IMR-90 (cell line): Measurements from ENCODE around the gene FAM78A. TPM values are rescaled to one million over a fixed set of nuclear protein-coding genes. Genes with fewer than 3 reads are reported as not detected.

ENCODE experiments used
- ATAC-seq: fragments of 200-7000 bp; cut with Tn5 transposase; 2 replicates; pipeline ENCODE4 v1.9.1; 2020; ENCODE audit warnings: low read depth, mild to moderate bottlenecking, moderate library complexity
- BruUV-seq: library from RNA; stranded (reverse); fragments of 400-500 nt; replicated peaks from 2 replicates; lab custom pipeline; 2021; lab: Mats Ljungman, UMichigan
- CTCF ChIA-PET: fragments of 300-600 bp; formaldehyde crosslinking; extraction: SDS; loops from one replicate; lab custom pipeline; 2021; ENCODE audit warnings: antibody characterized with exemption; lab: Yijun Ruan, JAX
- POLR2A ChIA-PET: fragments of 300-600 bp; sonication (Branson Sonifier 250); formaldehyde crosslinking; loops from one replicate; lab custom pipeline; 2022; ENCODE audit warnings: antibody characterized with exemption; ENCODE audit not compliant: unreplicated experiment; lab: Charles Lee
- DNase-seq: peaks from one replicate; pipeline ENCODE4 v3.0.0; 2013
- H2AFZ ChIP-seq: replicated peaks from 2 replicates; pipeline ENCODE3; 2013; ENCODE audit warnings: low read length, mild to moderate bottlenecking; ENCODE audit not compliant: poor library complexity
- H2AK5ac ChIP-seq: 2 replicates; pipeline ENCODE4 v1.6.1; 2013; ENCODE audit warnings: low read depth, low read length, inconsistent platforms
- H2AK9ac ChIP-seq: replicated peaks from 2 replicates; pipeline ENCODE3; 2013; ENCODE audit warnings: mild to moderate bottlenecking, low read depth, low read length, moderate library complexity; ENCODE audit not compliant: poor library complexity
- H2BK120ac ChIP-seq: 2 replicates; pipeline ENCODE4 v1.6.1; 2013; ENCODE audit warnings: low read depth, low read length, inconsistent platforms
- H2BK15ac ChIP-seq: 3 replicates; pipeline ENCODE4 v1.6.1; 2013; ENCODE audit warnings: low read depth, low read length, inconsistent platforms
- H2BK20ac ChIP-seq: 2 replicates; pipeline ENCODE4 v1.6.1; 2013; ENCODE audit warnings: low read depth, mild to moderate bottlenecking, inconsistent platforms, low read length, moderate library complexity
- H2BK5ac ChIP-seq: 2 replicates; pipeline ENCODE4 v1.6.1; 2013; ENCODE audit warnings: mild to moderate bottlenecking, low read depth, low read length, inconsistent platforms; ENCODE audit not compliant: poor library complexity, severe bottlenecking
- H3K14ac ChIP-seq: replicated peaks from 2 replicates; pipeline ENCODE4 v1.6.1; 2013; ENCODE audit warnings: low read depth, low read length, inconsistent platforms
- H3K18ac ChIP-seq: 2 replicates; pipeline ENCODE4 v1.6.1; 2013; ENCODE audit warnings: low read depth, low read length, control low read depth
- H3K23ac ChIP-seq: 2 replicates; pipeline ENCODE4 v1.6.1; 2013; ENCODE audit warnings: low read depth, low read length, inconsistent platforms
- H3K27ac ChIP-seq: 2 replicates; pipeline ENCODE4 v1.5.1; 2013; ENCODE audit warnings: mild to moderate bottlenecking, control low read depth, low read length; ENCODE audit not compliant: insufficient read depth
- H3K27me3 ChIP-seq: 2 replicates; pipeline ENCODE4 v1.6.1; 2013; ENCODE audit warnings: low read length; ENCODE audit not compliant: control insufficient read depth, insufficient read depth
- H3K36me3 ChIP-seq: 2 replicates; pipeline ENCODE4 v1.6.1; 2013; ENCODE audit warnings: low read length, mixed read lengths; ENCODE audit not compliant: control insufficient read depth, insufficient read depth
- H3K4ac ChIP-seq: 2 replicates; pipeline ENCODE4 v1.6.1; 2013; ENCODE audit warnings: low read depth, low read length, inconsistent platforms
- H3K4me1 ChIP-seq: 2 replicates; pipeline ENCODE4 v1.6.1; 2013; ENCODE audit warnings: low read length, mixed read lengths; ENCODE audit not compliant: control insufficient read depth, insufficient read depth
- H3K4me2 ChIP-seq: 2 replicates; pipeline ENCODE4 v1.6.1; 2013; ENCODE audit warnings: low read depth, mild to moderate bottlenecking, control low read depth, low read length, moderate library complexity
- H3K4me3 ChIP-seq: 2 replicates; pipeline ENCODE4 v1.5.1; 2013; ENCODE audit warnings: low read depth, mild to moderate bottlenecking, control low read depth, low read length, moderate library complexity; ENCODE audit not compliant: insufficient read depth
- H3K56ac ChIP-seq: 2 replicates; pipeline ENCODE4 v1.6.1; 2013; ENCODE audit warnings: low read length, inconsistent platforms; ENCODE audit not compliant: insufficient read depth; ENCODE audit errors: extremely low read depth
- H3K79me1 ChIP-seq, 2 experiments: 2 replicates each; pipeline ENCODE4 v1.6.1; 2013; ENCODE audit warnings: low read length in 2 of 2, inconsistent platforms in 1 of 2, low read depth in 1 of 2
- H3K9ac ChIP-seq: 2 replicates; pipeline ENCODE4 v1.6.1; 2013; ENCODE audit warnings: low read depth, low read length, control low read depth
- H3K9me1 ChIP-seq: 2 replicates; pipeline ENCODE4 v1.6.1; 2013; ENCODE audit warnings: low read length, inconsistent platforms; ENCODE audit not compliant: insufficient read depth
- H3K9me3 ChIP-seq: 2 replicates; pipeline ENCODE4 v1.6.1; 2013; ENCODE audit warnings: low read length; ENCODE audit not compliant: control insufficient read depth, insufficient read depth
- H4K20me1 ChIP-seq: 2 replicates; pipeline ENCODE4 v1.6.1; 2013; ENCODE audit warnings: low read length, inconsistent platforms; ENCODE audit not compliant: insufficient read depth
- H4K5ac ChIP-seq: 2 replicates; pipeline ENCODE4 v1.6.1; 2013; ENCODE audit warnings: mild to moderate bottlenecking, low read depth, low read length, control low read depth
- H4K8ac ChIP-seq, 2 experiments: 2 replicates each; pipeline ENCODE4 v1.6.1; 2013; ENCODE audit warnings: low read depth in 2 of 2, low read length in 2 of 2, control low read depth in 1 of 2, inconsistent platforms in 1 of 2
- H4K91ac ChIP-seq: 2 replicates; pipeline ENCODE4 v1.6.1; 2013; ENCODE audit warnings: low read depth, low read length, inconsistent platforms; ENCODE audit not compliant: insufficient read depth
- BHLHE40 ChIP-seq: fragments of 150-350 bp; IDR thresholded peaks from 2 replicates; pipeline ENCODE4 v1.6.1; 2016; ENCODE audit warnings: mild to moderate bottlenecking, low read depth, low read length
- CEBPB ChIP-seq: IDR thresholded peaks from 2 replicates; pipeline ENCODE4 v1.6.1; 2012; ENCODE audit warnings: low read depth, low read length, improper control_type of control experiment
- CHD1 ChIP-seq: IDR thresholded peaks from 2 replicates; pipeline ENCODE4 v1.6.1; 2012; ENCODE audit warnings: low read depth, low read length, improper control_type of control experiment
- FOS ChIP-seq: fragments of 150-350 bp; IDR thresholded peaks from 2 replicates; pipeline ENCODE4 v1.6.1; 2016; ENCODE audit warnings: low read depth, low read length
- MAFK ChIP-seq: IDR thresholded peaks from 2 replicates; pipeline ENCODE4 v1.6.1; 2012; ENCODE audit warnings: low read depth, low read length, improper control_type of control experiment
- MAZ ChIP-seq: IDR thresholded peaks from 2 replicates; pipeline ENCODE4 v1.6.1; 2012; ENCODE audit warnings: low read depth, mild to moderate bottlenecking, low read length, improper control_type of control experiment, moderate library complexity, borderline replicate concordance
- MXI1 ChIP-seq: IDR thresholded peaks from 2 replicates; pipeline ENCODE4 v1.6.1; 2012; ENCODE audit warnings: low read depth, mild to moderate bottlenecking, low read length, moderate library complexity, borderline replicate concordance
- NFE2L2 ChIP-seq: fragments of 150-350 bp; IDR thresholded peaks from 2 replicates; pipeline ENCODE4 v1.6.1; 2016; ENCODE audit warnings: low read depth, mild to moderate bottlenecking, low read length
- POLR2A ChIP-seq: IDR thresholded peaks from 2 replicates; pipeline ENCODE4 v1.6.1; 2012; ENCODE audit warnings: mild to moderate bottlenecking, low read depth, low read length
- RAD21 ChIP-seq: IDR thresholded peaks from 2 replicates; pipeline ENCODE4 v1.6.1; 2012; ENCODE audit warnings: low read length, improper control_type of control experiment
- RCOR1 ChIP-seq: IDR thresholded peaks from 2 replicates; pipeline ENCODE4 v1.6.1; 2012; ENCODE audit warnings: mild to moderate bottlenecking, low read length, improper control_type of control experiment; ENCODE audit not compliant: insufficient replicate concordance
- RFX5 ChIP-seq: IDR thresholded peaks from 2 replicates; pipeline ENCODE4 v1.8.0; 2012; ENCODE audit warnings: low read depth, mild to moderate bottlenecking, low read length, moderate library complexity
- SMC3 ChIP-seq: fragments of 150-350 bp; IDR thresholded peaks from 2 replicates; pipeline ENCODE4 v1.6.1; 2016; ENCODE audit warnings: low read depth, mild to moderate bottlenecking, antibody characterized with exemption, low read length, moderate library complexity
- WGBS, 2 experiments: methylation state at CpG; one replicate each; pipeline versions ENCODE4 v1.1.5 to v1.1.7; 2013; ENCODE audit warnings: missing lambda C conversion rate in 2 of 2; ENCODE audit not compliant: insufficient read length in 1 of 2; ENCODE audit errors: extremely low coverage in 2 of 2; 5-methylcytosine and 5-hydroxymethylcytosine counted together
- dilution Hi-C: fragments of 300-500 bp; cut with HindIII; formaldehyde crosslinking; loops from one replicate; pipeline ENCODE4 v1.14.3; 2018; ENCODE audit warnings: low sequenced_read_pairs; ENCODE audit not compliant: unreplicated experiment
- in situ Hi-C: fragments of 300-500 bp; cut with MboI; formaldehyde crosslinking; loops from 3 replicates; pipeline ENCODE4 v1.14.3; 2019; ENCODE audit warnings: low sequenced_read_pairs, inconsistent platforms, mixed read lengths
- intact Hi-C: fragments of 100-400 bp; cut with micrococcal nuclease; formaldehyde crosslinking; loops from 2 replicates; pipeline ENCODE4 v1.10.0; 2022
- polyA plus RNA-seq, 3 experiments: library from polyadenylated mRNA; depleted of rRNA; stranded (reverse); fragments of >200 nt; gene quantifications; 2 replicates each; pipeline ENCODE4 v1.2.3, GENCODE V29; 2012; ENCODE audit warnings: low replicate concordance in 1 of 3
- total RNA-seq: library from RNA; depleted of rRNA; stranded (reverse); fragments of >200 nt; gene quantifications from 2 replicates; pipeline ENCODE4 v1.2.3, GENCODE V29; 2012
- TF ChIP-seq, protein P1 (sequence below): fragments of 150-350 bp; IDR thresholded peaks from 2 replicates; pipeline ENCODE4 v1.6.1; 2017; ENCODE audit warnings: mild to moderate bottlenecking, antibody characterized with exemption, low read length, low read depth
- TF ChIP-seq, protein P2 (sequence below): fragments of 150-350 bp; IDR thresholded peaks from 2 replicates; pipeline ENCODE4 v1.6.1; 2016; ENCODE audit warnings: low read depth, mild to moderate bottlenecking, low read length, moderate library complexity, borderline replicate concordance
- TF ChIP-seq, protein P3 (sequence below): conservative IDR thresholded peaks from 2 replicates; pipeline ENCODE4 v1.5.1; 2012; ENCODE audit warnings: mild to moderate bottlenecking, low read depth, low read length, improper control_type of control experiment

Gene FAM78A
- total and polyA plus RNA-seq, 2 of the 4 experiments (the other 2 are of a cell fraction): 0.18 to 0.27 TPM

DNA sequence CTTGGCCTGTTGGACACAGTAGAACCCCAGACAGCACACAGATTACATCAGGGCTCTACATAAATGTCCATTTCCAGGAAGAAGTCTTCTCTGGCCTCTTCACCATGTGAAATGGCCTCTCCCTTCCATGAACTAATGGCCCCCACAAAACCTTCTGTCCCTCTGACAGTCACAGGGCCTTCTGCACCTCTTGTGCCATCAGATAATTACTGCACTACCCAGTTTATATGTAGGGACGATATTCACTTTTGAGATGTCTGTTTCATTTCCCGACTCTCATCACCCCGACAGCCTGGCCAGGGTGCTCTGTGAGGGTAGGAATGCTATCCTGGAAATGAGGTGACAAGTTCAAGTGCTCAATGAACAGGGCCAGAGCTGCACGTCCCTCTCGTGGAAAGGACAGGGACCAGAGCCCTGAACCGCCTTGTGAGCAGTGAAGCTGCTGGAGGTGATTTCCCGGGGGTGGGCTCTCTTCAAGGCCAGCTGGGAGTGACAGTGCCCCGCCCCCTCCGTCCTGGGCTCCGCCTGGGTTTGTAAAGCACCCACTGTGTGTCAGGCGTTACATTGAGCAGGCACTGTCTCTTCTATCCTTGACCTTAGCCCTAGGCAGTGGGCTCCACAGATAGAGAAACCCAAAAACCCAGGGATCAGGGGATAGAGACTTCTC lies 3.0 kb upstream of the FAM78A start:
- H2BK20ac ChIP-seq: no peak overlapping the region
- H3K9me1 ChIP-seq: peaks cover 5% of the 10 kb centered on the region; the same call in 1 of the 2 replicates
- H2BK15ac ChIP-seq: no peak overlapping the region
- no peak overlapping the region for H2BK5ac ChIP-seq
- DNase-seq: no peak
- no peak overlapping the region for H3K14ac ChIP-seq
- TF ChIP-seq RCOR1: no peak
- TF ChIP-seq, protein P1, sequence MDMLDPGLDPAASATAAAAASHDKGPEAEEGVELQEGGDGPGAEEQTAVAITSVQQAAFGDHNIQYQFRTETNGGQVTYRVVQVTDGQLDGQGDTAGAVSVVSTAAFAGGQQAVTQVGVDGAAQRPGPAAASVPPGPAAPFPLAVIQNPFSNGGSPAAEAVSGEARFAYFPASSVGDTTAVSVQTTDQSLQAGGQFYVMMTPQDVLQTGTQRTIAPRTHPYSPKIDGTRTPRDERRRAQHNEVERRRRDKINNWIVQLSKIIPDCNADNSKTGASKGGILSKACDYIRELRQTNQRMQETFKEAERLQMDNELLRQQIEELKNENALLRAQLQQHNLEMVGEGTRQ: no peak
- TF ChIP-seq FOS: no peak
- TF ChIP-seq BHLHE40: no peak
- no peak for TF ChIP-seq RAD21
- TF ChIP-seq CHD1: no peak
- TF ChIP-seq, protein P2, sequence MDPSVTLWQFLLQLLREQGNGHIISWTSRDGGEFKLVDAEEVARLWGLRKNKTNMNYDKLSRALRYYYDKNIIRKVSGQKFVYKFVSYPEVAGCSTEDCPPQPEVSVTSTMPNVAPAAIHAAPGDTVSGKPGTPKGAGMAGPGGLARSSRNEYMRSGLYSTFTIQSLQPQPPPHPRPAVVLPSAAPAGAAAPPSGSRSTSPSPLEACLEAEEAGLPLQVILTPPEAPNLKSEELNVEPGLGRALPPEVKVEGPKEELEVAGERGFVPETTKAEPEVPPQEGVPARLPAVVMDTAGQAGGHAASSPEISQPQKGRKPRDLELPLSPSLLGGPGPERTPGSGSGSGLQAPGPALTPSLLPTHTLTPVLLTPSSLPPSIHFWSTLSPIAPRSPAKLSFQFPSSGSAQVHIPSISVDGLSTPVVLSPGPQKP: no peak
- TF ChIP-seq CEBPB: no peak
- TF ChIP-seq NFE2L2: no peak
- no peak for TF ChIP-seq MXI1
- TF ChIP-seq SMC3: no peak
- TF ChIP-seq MAFK: no peak
- TF ChIP-seq MAZ: no peak
- TF ChIP-seq RFX5: no peak
- TF ChIP-seq, protein P3, sequence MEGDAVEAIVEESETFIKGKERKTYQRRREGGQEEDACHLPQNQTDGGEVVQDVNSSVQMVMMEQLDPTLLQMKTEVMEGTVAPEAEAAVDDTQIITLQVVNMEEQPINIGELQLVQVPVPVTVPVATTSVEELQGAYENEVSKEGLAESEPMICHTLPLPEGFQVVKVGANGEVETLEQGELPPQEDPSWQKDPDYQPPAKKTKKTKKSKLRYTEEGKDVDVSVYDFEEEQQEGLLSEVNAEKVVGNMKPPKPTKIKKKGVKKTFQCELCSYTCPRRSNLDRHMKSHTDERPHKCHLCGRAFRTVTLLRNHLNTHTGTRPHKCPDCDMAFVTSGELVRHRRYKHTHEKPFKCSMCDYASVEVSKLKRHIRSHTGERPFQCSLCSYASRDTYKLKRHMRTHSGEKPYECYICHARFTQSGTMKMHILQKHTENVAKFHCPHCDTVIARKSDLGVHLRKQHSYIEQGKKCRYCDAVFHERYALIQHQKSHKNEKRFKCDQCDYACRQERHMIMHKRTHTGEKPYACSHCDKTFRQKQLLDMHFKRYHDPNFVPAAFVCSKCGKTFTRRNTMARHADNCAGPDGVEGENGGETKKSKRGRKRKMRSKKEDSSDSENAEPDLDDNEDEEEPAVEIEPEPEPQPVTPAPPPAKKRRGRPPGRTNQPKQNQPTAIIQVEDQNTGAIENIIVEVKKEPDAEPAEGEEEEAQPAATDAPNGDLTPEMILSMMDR: no peak
- TF ChIP-seq POLR2A: no peak
- in situ Hi-C loops (no loop called here), dilution Hi-C loops (no loop called here), intact Hi-C loops (loop anchor here (2.0 kb wide), 1 partner anchor 101 kb away; no protein-coding TSS in a partner anchor)
- ChIA-PET CTCF (no interaction called here), POLR2A (no interaction called here)
- no peak overlapping the region for H4K91ac ChIP-seq
- no peaks in the 10 kb centered on the region for H3K9me3 ChIP-seq
- no peak overlapping the region for H2BK120ac ChIP-seq
- no peaks in the 10 kb centered on the region for H4K20me1 ChIP-seq
- no peak overlapping the region for H2AK5ac ChIP-seq
- 56% methylated on average over 5 of the region's 11 CpGs; no CpG with 5 or more reads in 1 of the 2 experiments for WGBS, 2 experiments
- H3K4ac ChIP-seq: no peak overlapping the region
- H4K8ac ChIP-seq: no peak overlapping the region
- no peak overlapping the region for H3K4me3 ChIP-seq
- H3K18ac ChIP-seq: no peak overlapping the region
- H3K4me2 ChIP-seq: no peak overlapping the region
- H2AFZ ChIP-seq: peak overlapping the region; percentile 51
- H3K27ac ChIP-seq: no peak overlapping the region
- BruUV-seq: no TSS peak
- peaks cover 72% of the 10 kb centered on the region for H3K27me3 ChIP-seq
- no peaks in the 10 kb centered on the region for H3K36me3 ChIP-seq
- H2AK9ac ChIP-seq: no peak overlapping the region
- no peaks in the 10 kb centered on the region for H3K4me1 ChIP-seq
- no peak overlapping the region for H3K23ac ChIP-seq
- H3K79me1 ChIP-seq: no peaks in the 10 kb centered on the region
- H3K9ac ChIP-seq: no peak overlapping the region
- no peak for ATAC-seq
- no peak overlapping the region for H4K5ac ChIP-seq
- no peak overlapping the region for H3K56ac ChIP-seq
